ENCODE results near the gene PEPD. TPM values are rescaled to one million over a fixed set of nuclear protein-coding genes. Genes with fewer than 3 reads are reported as not detected.

Gene PEPD
- total and polyA plus RNA-seq, 2 of the 4 experiments (the other 2 are of a cell fraction), result 36.7 to 88.4 TPM

GRCh38 chr19:33421368-33421767 lies 100.2 kb downstream of the PEPD start:
- Histone ChIP-seq H4K91ac (ENCODE audit: insufficient read depth, low read depth, low read length) (no peak overlapping the region), H3K9me3 (ENCODE audit: control insufficient read depth, insufficient read depth, low read length) (no peaks in the 10 kb centered on the region), H2BK15ac (ENCODE audit: low read depth, low read length) (no peak overlapping the region), H3K27me3 (ENCODE audit: control insufficient read depth, insufficient read depth, low read length) (no peaks in the 10 kb centered on the region), H4K20me1 (ENCODE audit: insufficient read depth, low read length) (no peaks in the 10 kb centered on the region), H3K9me1 (ENCODE audit: insufficient read depth, low read length) (peaks cover 3% of the 10 kb centered on the region; the same call in 1 of the 2 replicates), H2AK9ac (replicated peaks; ENCODE audit: low read depth, low read length, poor library complexity) (no peak overlapping the region), H3K14ac (replicated peaks; ENCODE audit: low read depth, low read length) (no peak overlapping the region), H3K23ac (ENCODE audit: low read depth, low read length) (no peak overlapping the region), H3K27ac (ENCODE audit: insufficient read depth, low read length) (no peak overlapping the region), H3K4ac (ENCODE audit: low read depth, low read length) (no peak overlapping the region), H4K5ac (ENCODE audit: low read depth, low read length) (no peak overlapping the region), H2AK5ac (ENCODE audit: low read depth, low read length) (no peak overlapping the region), H3K4me2 (ENCODE audit: low read depth, low read length) (no peak overlapping the region), H2BK5ac (ENCODE audit: low read depth, low read length, poor library complexity, severe bottlenecking) (no peak overlapping the region), H3K4me1 (ENCODE audit: control insufficient read depth, insufficient read depth, low read length) (no peaks in the 10 kb centered on the region; the same call in 1 of the 2 replicates), H2AFZ (replicated peaks; ENCODE audit: low read length, poor library complexity) (no peak overlapping the region), H2BK120ac (ENCODE audit: low read depth, low read length) (no peak overlapping the region), H4K8ac (ENCODE audit: low read depth in 2 of 2, low read length in 2 of 2) (no peak overlapping the region), H3K18ac (ENCODE audit: low read depth, low read length) (no peak overlapping the region), H3K9ac (ENCODE audit: low read depth, low read length) (no peak overlapping the region), H3K79me1 (ENCODE audit: low read depth in 1 of 2, low read length in 2 of 2) (no peaks in the 10 kb centered on the region), H2BK20ac (ENCODE audit: low read depth, low read length) (no peak overlapping the region), H3K56ac (ENCODE audit: extremely low read depth, insufficient read depth, low read length) (no peak overlapping the region), H3K4me3 (ENCODE audit: insufficient read depth, low read depth, low read length) (no peak overlapping the region), H3K36me3 (ENCODE audit: control insufficient read depth, insufficient read depth, low read length) (no peaks in the 10 kb centered on the region)
- in situ Hi-C loops (cut with MboI; ENCODE audit: low sequenced_read_pairs) (no loop called here), dilution Hi-C loops (cut with HindIII; ENCODE audit: low sequenced_read_pairs, unreplicated experiment) (no loop called here), intact Hi-C loops (cut with micrococcal nuclease) (no loop called here)
- WGBS, 2 experiments (ENCODE audit: extremely low coverage in 2 of 2, insufficient read length in 1 of 2), result 100% methylated on average over 2 of the region's 7 CpGs; no CpG with 5 or more reads in 1 of the 2 experiments
- ChIA-PET CTCF (no interaction called here), POLR2A (ENCODE audit: unreplicated experiment) (no interaction called here)
- no TSS peak for BruUV-seq (replicated peaks)
- ATAC-seq (ENCODE audit: low read depth), result no peak
- DNase-seq, result no peak
- TF ChIP-seq BHLHE40 (IDR thresholded peaks at IDR 0.05; ENCODE audit: low read depth, low read length) (no peak), ELK1 (IDR thresholded peaks at IDR 0.05; ENCODE audit: borderline replicate concordance, low read depth, low read length) (no peak), RFX5 (IDR thresholded peaks at IDR 0.05; ENCODE audit: low read depth, low read length) (no peak), MXI1 (IDR thresholded peaks at IDR 0.05; ENCODE audit: borderline replicate concordance, low read depth, low read length) (no peak), MAZ (IDR thresholded peaks at IDR 0.05; ENCODE audit: borderline replicate concordance, low read depth, low read length) (no peak), SMC3 (IDR thresholded peaks at IDR 0.05; ENCODE audit: low read depth, low read length) (no peak), RCOR1 (IDR thresholded peaks at IDR 0.05; ENCODE audit: insufficient replicate concordance, low read length) (no peak), CHD1 (IDR thresholded peaks at IDR 0.05; ENCODE audit: low read depth, low read length) (no peak), RAD21 (IDR thresholded peaks at IDR 0.05; ENCODE audit: low read length) (no peak), CTCF (conservative IDR thresholded peaks at IDR 0.05; ENCODE audit: low read depth, low read length) (no peak), FOS (IDR thresholded peaks at IDR 0.05; ENCODE audit: low read depth, low read length) (no peak), CEBPB (IDR thresholded peaks at IDR 0.05; ENCODE audit: low read depth, low read length) (no peak), MAFK (IDR thresholded peaks at IDR 0.05; ENCODE audit: low read depth, low read length) (no peak), POLR2A (IDR thresholded peaks at IDR 0.05; ENCODE audit: low read depth, low read length) (no peak), USF2 (IDR thresholded peaks at IDR 0.05; ENCODE audit: low read depth, low read length) (no peak)
